H1 (cell line): ENCODE results near the gene TPMT. TPM values are rescaled to one million over a fixed set of nuclear protein-coding genes. Genes with fewer than 3 reads are reported as not detected.

Source experiments
- CTCF ChIA-PET: fragments of 300-600 bp; sonication (Branson Sonifier 250); formaldehyde crosslinking; loops from one replicate; lab custom pipeline; 2021; ENCODE audit not compliant: partially characterized antibody; lab: Charles Lee
- POLR2A ChIA-PET: fragments of 300-600 bp; sonication (Branson Sonifier 250); formaldehyde crosslinking; loops from one replicate; lab custom pipeline; 2021; ENCODE audit warnings: inconsistent platforms; ENCODE audit not compliant: partially characterized antibody; lab: Charles Lee
- DNase-seq, 2 experiments: peaks; one replicate each; pipeline versions ENCODE4 v3.0.0 to v3.0.0-alpha.2; 2010 to 2022; ENCODE audit warnings: low spot score in 2 of 2, low read depth in 1 of 2, mixed read lengths in 1 of 2
- FAIRE-seq: peaks from 2 replicates; lab custom pipeline; 2011; peaks lifted over from hg19 to GRCh38; lab: Jason Lieb, UNC
- H2AFZ ChIP-seq: 2 replicates; pipeline ENCODE4 v1.8.1; 2012; ENCODE audit warnings: low read length, inconsistent platforms
- H2AK5ac ChIP-seq: 2 replicates; pipeline ENCODE4 v1.6.1; 2013; ENCODE audit warnings: low read depth, low read length
- H2BK120ac ChIP-seq: replicated peaks from 2 replicates; pipeline ENCODE3; 2013; ENCODE audit warnings: low read depth, low read length, inconsistent platforms
- H2BK12ac ChIP-seq: 2 replicates; pipeline ENCODE4 v1.6.1; 2013; ENCODE audit warnings: low read depth, low read length
- H2BK15ac ChIP-seq: 2 replicates; pipeline ENCODE4 v1.6.1; 2013; ENCODE audit warnings: low read length
- H2BK20ac ChIP-seq: 2 replicates; pipeline ENCODE4 v1.6.1; 2013; ENCODE audit warnings: low read length
- H2BK5ac ChIP-seq: 2 replicates; pipeline ENCODE4 v1.6.1; 2013; ENCODE audit warnings: low read depth, low read length
- H3K14ac ChIP-seq: 2 replicates; pipeline ENCODE4 v1.6.1; 2013; ENCODE audit warnings: inconsistent platforms; ENCODE audit not compliant: insufficient read length
- H3K18ac ChIP-seq: 2 replicates; pipeline ENCODE4 v1.6.1; 2013; ENCODE audit warnings: low read length; ENCODE audit errors: extremely low read depth
- H3K23ac ChIP-seq: 2 replicates; pipeline ENCODE4 v1.6.1; 2013; ENCODE audit warnings: inconsistent platforms; ENCODE audit not compliant: insufficient read length
- H3K23me2 ChIP-seq: 2 replicates; pipeline ENCODE4 v1.6.1; 2013; ENCODE audit warnings: low read depth, low read length
- H3K27ac ChIP-seq: 2 replicates; pipeline ENCODE4 v1.6.1; 2011; ENCODE audit warnings: low read depth, low read length, inconsistent platforms
- H3K27me3 ChIP-seq, 4 experiments: replicated peaks in 1 of 4; 1 replicate in 1 of 4; 2 replicates in 3 of 4; pipeline versions ENCODE4 v1.6.1 to v1.8.1; 2011 to 2013; ENCODE audit warnings: low read length in 3 of 4, mild to moderate bottlenecking in 3 of 4, inconsistent platforms in 2 of 4, mixed read lengths in 2 of 4, moderate library complexity in 1 of 4; ENCODE audit not compliant: control insufficient read depth in 3 of 4, insufficient read depth in 3 of 4; ENCODE audit errors: extremely low read depth in 1 of 4
- H3K36me3 ChIP-seq, 4 experiments: 2 replicates each; pipeline versions ENCODE4 v1.6.1 to v1.8.1; 2011 to 2013; ENCODE audit warnings: mild to moderate bottlenecking in 4 of 4, low read length in 3 of 4, moderate library complexity in 2 of 4, control low read depth in 1 of 4, inconsistent platforms in 1 of 4; ENCODE audit not compliant: insufficient read depth in 4 of 4, control insufficient read depth in 2 of 4
- H3K4ac ChIP-seq: replicated peaks from 2 replicates; pipeline ENCODE3; 2013; ENCODE audit warnings: low read length, low read depth, mixed read lengths, inconsistent platforms; ENCODE audit not compliant: insufficient read length
- H3K4me1 ChIP-seq, 4 experiments: replicated peaks in 1 of 4; 1 replicate in 1 of 4; 2 replicates in 3 of 4; pipeline versions ENCODE4 v1.6.1 to v1.8.1; 2011 to 2013; ENCODE audit warnings: low read length in 3 of 4, inconsistent platforms in 2 of 4, mixed read lengths in 1 of 4; ENCODE audit not compliant: insufficient read depth in 4 of 4, control insufficient read depth in 3 of 4
- H3K4me2 ChIP-seq, 2 experiments: 2 replicates each; pipeline versions ENCODE4 v1.6.1 to v1.8.1; 2011 to 2013; ENCODE audit warnings: low read depth in 2 of 2, low read length in 2 of 2, control low read depth in 1 of 2, inconsistent platforms in 1 of 2, mild to moderate bottlenecking in 1 of 2; ENCODE audit not compliant: insufficient read depth in 1 of 2
- H3K4me3 ChIP-seq, 4 experiments: fragments of 200-600, 300-600 bp in 1 of 4; sonication (generic), shearing (Covaris generic), sonication (Bioruptor Twin) in 1 of 4; 2 replicates each; pipeline versions ENCODE4 v1.5.1 to v1.8.1; 2011 to 2016; ENCODE audit warnings: low read length in 4 of 4, low read depth in 3 of 4, control low read depth in 2 of 4, inconsistent platforms in 2 of 4, mild to moderate bottlenecking in 2 of 4, mixed read lengths in 1 of 4, moderate library complexity in 1 of 4; ENCODE audit not compliant: insufficient read depth in 2 of 4; ENCODE audit errors: extremely low read depth in 1 of 4
- H3K56ac ChIP-seq: replicated peaks from 2 replicates; pipeline ENCODE3; 2013; ENCODE audit warnings: low read depth, mild to moderate bottlenecking, mixed read lengths, low read length, inconsistent platforms; ENCODE audit not compliant: insufficient read length
- H3K79me1 ChIP-seq: 2 replicates; pipeline ENCODE4 v1.6.1; 2013; ENCODE audit warnings: low read depth, low read length, control low read depth
- H3K79me2 ChIP-seq, 2 experiments: 2 replicates each; pipeline versions ENCODE4 v1.6.1 to v1.8.1; 2012 to 2013; ENCODE audit warnings: low read length in 2 of 2, mild to moderate bottlenecking in 2 of 2, inconsistent platforms in 1 of 2; ENCODE audit not compliant: insufficient read depth in 2 of 2, control insufficient read depth in 1 of 2
- H3K9ac ChIP-seq, 4 experiments: replicated peaks in 1 of 4; 1 replicate in 1 of 4; 2 replicates in 3 of 4; pipeline versions ENCODE4 v1.6.1 to v1.8.1; 2011 to 2013; ENCODE audit warnings: low read depth in 3 of 4, low read length in 3 of 4, control low read depth in 2 of 4, mild to moderate bottlenecking in 2 of 4, moderate library complexity in 2 of 4, inconsistent platforms in 1 of 4; ENCODE audit errors: extremely low read depth in 1 of 4
- H3K9me3 ChIP-seq, 2 experiments: 2 replicates each; pipeline versions ENCODE4 v1.6.1 to v1.8.1; 2012 to 2013; ENCODE audit warnings: mild to moderate bottlenecking in 2 of 2, moderate library complexity in 2 of 2, control low read depth in 1 of 2, inconsistent platforms in 1 of 2, low read depth in 1 of 2, low read length in 1 of 2, mixed read lengths in 1 of 2; ENCODE audit not compliant: insufficient read depth in 2 of 2
- H4K20me1 ChIP-seq, 2 experiments: replicated peaks in 1 of 2; 2 replicates each; pipeline versions ENCODE3 to v1.8.1; 2011 to 2013; ENCODE audit warnings: inconsistent platforms in 2 of 2, low read length in 2 of 2, mild to moderate bottlenecking in 1 of 2; ENCODE audit not compliant: insufficient read depth in 2 of 2, control insufficient read depth in 1 of 2
- H4K5ac ChIP-seq: 2 replicates; pipeline ENCODE4 v1.6.1; 2013; ENCODE audit warnings: low read length, low read depth, mixed read lengths, inconsistent platforms; ENCODE audit not compliant: insufficient read length
- H4K8ac ChIP-seq: 2 replicates; pipeline ENCODE4 v1.8.0; 2013; ENCODE audit warnings: mild to moderate bottlenecking, moderate library complexity, low read length, inconsistent platforms; ENCODE audit not compliant: insufficient read depth; ENCODE audit errors: extremely low read depth
- H4K91ac ChIP-seq: replicated peaks from 2 replicates; pipeline ENCODE3; 2013; ENCODE audit warnings: low read length, mixed read lengths, inconsistent platforms; ENCODE audit not compliant: insufficient read length
- BCL11A ChIP-seq, 2 experiments: IDR thresholded peaks; one replicate each; pipeline ENCODE4 v1.6.1; 2011; ENCODE audit warnings: low read depth in 2 of 2, low read length in 2 of 2, mild to moderate bottlenecking in 2 of 2
- CBX5 ChIP-seq: fragments of 300-800, 300-1000 bp; sonication (generic); IDR thresholded peaks from 2 replicates; pipeline ENCODE4 v1.7.1; 2016; ENCODE audit warnings: antibody characterized with exemption, low read length, low read depth
- JUND ChIP-seq: IDR thresholded peaks from 2 replicates; pipeline ENCODE4 v1.6.1; 2011; ENCODE audit warnings: mild to moderate bottlenecking, improper control_type of control experiment, low read length
- MAX ChIP-seq: IDR thresholded peaks from 2 replicates; pipeline ENCODE4 v1.6.1; 2012; ENCODE audit warnings: inconsistent platforms
- POLR2A ChIP-seq, 2 experiments: IDR thresholded peaks; 1 replicate in 1 of 2; 2 replicates in 1 of 2; pipeline ENCODE4 v1.6.1; 2011; ENCODE audit warnings: low read depth in 2 of 2, low read length in 2 of 2, mild to moderate bottlenecking in 2 of 2; ENCODE audit errors: control extremely low read depth in 1 of 2
- RBBP5 ChIP-seq: IDR thresholded peaks from 2 replicates; pipeline ENCODE4 v1.7.1; 2012; ENCODE audit warnings: low read depth, mild to moderate bottlenecking, inconsistent platforms, low read length, moderate library complexity, borderline replicate concordance
- WGBS, 2 experiments: shearing (Covaris generic) in 1 of 2; methylation state at CpG; one replicate each; pipeline versions ENCODE4 v1.1.6 to v1.1.7; 2013 to 2015; ENCODE audit warnings: low lambda C conversion rate in 2 of 2, mixed read lengths in 2 of 2, inconsistent platforms in 1 of 2, low coverage in 1 of 2, missing lambda C conversion rate in 1 of 2; ENCODE audit not compliant: insufficient replicate concordance in 2 of 2, insufficient coverage in 1 of 2, insufficient read length in 1 of 2; ENCODE audit errors: extremely low coverage in 1 of 2, missing lambda C conversion rate in 1 of 2; 5-methylcytosine and 5-hydroxymethylcytosine counted together
- polyA plus RNA-seq, 7 experiments: library from polyadenylated mRNA; depleted of rRNA in 3 of 7; stranded (reverse) in 5 of 7; unstranded in 2 of 7; fragments of >200 nt in 5 of 7; fragments of 200-250 nt in 2 of 7; gene quantifications; 1 replicate in 5 of 7; 2 replicates in 1 of 7; 4 replicates in 1 of 7; pipeline versions ENCODE4 v1.2.1 to v1.2.3, GENCODE V29; 2011 to 2013; ENCODE audit warnings: missing spikeins in 2 of 7, mixed read lengths in 2 of 7
- total RNA-seq: library from RNA; stranded (reverse); fragmentation: NEBNext Ultra II Directional; extraction: Animal tissue kit (Norgen Biotek cat#: 25700); gene quantifications from 2 replicates; pipeline ENCODE4 v1.2.1, GENCODE V29; 2021

TPMT gene
- total and polyA plus RNA-seq, 2 of the 8 experiments (the other 6 are each of a cell fraction or from before 2014, with no cell fraction given): 12.3 to 17.2 TPM

GRCh38 chr6:18087396-18088165 lies 67.3 kb downstream of the TPMT start:
- Histone ChIP-seq H3K18ac (no peak overlapping the region), H3K56ac (no peak overlapping the region), H3K4ac (no peak overlapping the region), H3K27me3 (no peaks in the 10 kb centered on the region), H3K4me2 (no peak overlapping the region), H2AK5ac (no peak overlapping the region), H2AFZ (no peak overlapping the region), H3K4me1 (no peaks in the 10 kb centered on the region), H2BK12ac (no peak overlapping the region), H2BK20ac (no peak overlapping the region), H4K20me1 (no peaks in the 10 kb centered on the region), H3K79me1 (no peaks in the 10 kb centered on the region), H3K23me2 (no peaks in the 10 kb centered on the region), H4K91ac (no peak overlapping the region), H4K8ac (no peak overlapping the region), H3K9ac (no peak overlapping the region; a peak in 1 of 7 replicates), H2BK15ac (no peak overlapping the region), H3K27ac (no peak overlapping the region), H2BK5ac (no peak overlapping the region), H2BK120ac (no peak overlapping the region), H3K36me3 (no peaks in the 10 kb centered on the region), H4K5ac (no peak overlapping the region), H3K14ac (no peak overlapping the region), H3K4me3 (no peak overlapping the region), H3K79me2 (no peaks in the 10 kb centered on the region), H3K23ac (no peak overlapping the region), H3K9me3 (peaks cover 6 to 8% of the 10 kb centered on the region in 2 experiments; a peak in 2 of 4 replicates)
- WGBS, 2 experiments: 89% methylated on average over 5 of the region's 5 CpGs; no CpG with 5 or more reads in 1 of the 2 experiments
- no peak for FAIRE-seq
- ChIA-PET CTCF (interaction anchor here (1.1 to 1.3 kb wide), 3 partner anchors 35 to 172 kb away, joined by 3 read pairs; partner anchors contain the start of gene NHLRC1), POLR2A (no interaction called here)
- TF ChIP-seq BCL11A (IDR thresholded peaks at IDR 0.05; ENCODE audit: low read depth in 2 of 2, low read length in 2 of 2) (no peak), CBX5 (no peak), RBBP5 (no peak), MAX (no peak), JUND (no peak), POLR2A (IDR thresholded peaks at IDR 0.05; ENCODE audit: control extremely low read depth in 1 of 2, low read depth in 2 of 2, low read length in 2 of 2) (no peak)
- DNase-seq: no peak
